GM12801 (cell line): ENCODE data around the gene FDX1.

Experiments
- TF ChIP-seq, protein P1 (sequence below): IDR thresholded peaks from one replicate; pipeline ENCODE4 v1.5.1; 2011; ENCODE audit warnings: control low read depth; ENCODE audit not compliant: insufficient read length; ENCODE audit errors: extremely low read depth

Gene FDX1

DNA sequence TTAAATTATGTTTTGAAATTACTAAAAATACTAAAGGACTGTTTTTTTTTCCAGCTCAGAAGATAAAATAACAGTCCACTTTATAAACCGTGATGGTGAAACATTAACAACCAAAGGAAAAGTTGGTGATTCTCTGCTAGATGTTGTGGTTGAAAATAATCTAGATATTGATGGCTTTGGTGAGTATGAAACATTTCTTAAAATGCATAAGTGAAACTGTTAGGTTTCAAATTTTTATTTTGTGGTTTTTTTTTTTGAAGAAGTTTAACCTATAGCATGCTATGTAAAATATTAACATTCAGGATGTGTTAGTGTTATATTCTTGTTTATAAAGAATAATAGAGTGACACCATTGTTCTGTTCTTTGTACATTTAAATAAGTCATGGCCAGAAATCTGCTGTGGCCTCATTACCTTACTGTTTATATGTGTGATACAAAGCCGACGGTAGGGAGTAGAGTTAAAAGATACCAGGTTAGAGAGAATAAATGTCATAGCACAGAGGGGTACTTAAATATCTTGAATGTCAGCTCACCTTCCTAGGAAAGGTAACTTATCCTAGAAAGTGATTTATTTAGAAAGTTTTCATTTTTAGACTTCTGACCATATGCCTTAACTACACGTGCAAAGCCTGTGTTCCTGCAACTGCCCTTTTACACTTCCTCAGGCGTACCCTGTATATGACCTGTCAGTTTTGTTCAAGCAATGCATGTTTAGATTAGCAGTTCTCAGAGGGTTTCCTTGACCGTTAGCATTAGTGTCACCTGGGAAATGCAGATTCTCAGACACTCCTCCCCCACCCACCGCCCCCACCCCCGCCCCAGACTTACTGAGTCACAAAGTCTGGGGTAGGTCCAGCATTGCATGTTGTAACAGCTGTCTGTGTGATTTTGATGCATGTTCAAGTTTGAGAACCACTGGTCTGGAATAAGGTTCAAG is 6.3 kb downstream of the FDX1 start:
- TF ChIP-seq, protein P1, sequence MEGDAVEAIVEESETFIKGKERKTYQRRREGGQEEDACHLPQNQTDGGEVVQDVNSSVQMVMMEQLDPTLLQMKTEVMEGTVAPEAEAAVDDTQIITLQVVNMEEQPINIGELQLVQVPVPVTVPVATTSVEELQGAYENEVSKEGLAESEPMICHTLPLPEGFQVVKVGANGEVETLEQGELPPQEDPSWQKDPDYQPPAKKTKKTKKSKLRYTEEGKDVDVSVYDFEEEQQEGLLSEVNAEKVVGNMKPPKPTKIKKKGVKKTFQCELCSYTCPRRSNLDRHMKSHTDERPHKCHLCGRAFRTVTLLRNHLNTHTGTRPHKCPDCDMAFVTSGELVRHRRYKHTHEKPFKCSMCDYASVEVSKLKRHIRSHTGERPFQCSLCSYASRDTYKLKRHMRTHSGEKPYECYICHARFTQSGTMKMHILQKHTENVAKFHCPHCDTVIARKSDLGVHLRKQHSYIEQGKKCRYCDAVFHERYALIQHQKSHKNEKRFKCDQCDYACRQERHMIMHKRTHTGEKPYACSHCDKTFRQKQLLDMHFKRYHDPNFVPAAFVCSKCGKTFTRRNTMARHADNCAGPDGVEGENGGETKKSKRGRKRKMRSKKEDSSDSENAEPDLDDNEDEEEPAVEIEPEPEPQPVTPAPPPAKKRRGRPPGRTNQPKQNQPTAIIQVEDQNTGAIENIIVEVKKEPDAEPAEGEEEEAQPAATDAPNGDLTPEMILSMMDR, result no peak

DNA sequence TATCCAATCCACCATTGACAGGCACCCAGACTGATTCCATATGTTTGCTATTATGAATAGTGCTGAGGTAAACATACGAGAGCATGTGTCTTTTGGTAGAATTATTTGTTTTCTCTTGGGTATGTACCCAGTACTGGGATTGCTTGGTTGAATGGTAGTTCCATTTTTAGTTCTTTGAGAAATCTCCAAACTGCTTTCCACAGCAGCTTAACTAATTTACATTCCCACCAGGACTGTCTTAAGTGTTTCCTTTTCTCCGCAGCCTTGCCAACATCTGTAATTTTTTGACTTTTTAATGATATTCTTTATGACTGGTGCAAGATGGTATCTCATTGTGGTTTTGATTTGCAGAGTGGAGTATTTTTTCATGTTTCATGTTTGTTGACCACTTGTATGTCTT is 8.3 kb downstream of the FDX1 start:
- TF ChIP-seq, protein P1, result no peak

DNA sequence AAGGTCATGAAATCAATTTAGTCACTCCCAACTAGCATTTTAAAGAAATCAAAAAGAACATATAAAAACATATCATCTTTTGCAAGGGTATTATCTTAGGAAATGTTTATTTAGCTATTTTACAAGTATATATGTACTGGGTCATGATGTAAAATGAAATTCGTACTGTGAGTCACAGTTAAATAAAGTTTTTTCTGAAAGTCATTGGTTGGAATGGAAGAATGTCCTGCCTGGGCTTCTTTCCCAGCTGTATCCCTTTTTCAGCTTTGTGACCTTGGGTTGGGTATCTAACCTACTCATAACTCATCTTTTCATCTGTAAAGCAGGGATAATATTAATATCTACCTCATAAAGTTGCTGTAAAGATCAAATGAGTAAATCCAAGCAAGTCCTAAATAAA is 15.7 kb downstream of the FDX1 start:
- TF ChIP-seq, protein P1, result no peak

DNA sequence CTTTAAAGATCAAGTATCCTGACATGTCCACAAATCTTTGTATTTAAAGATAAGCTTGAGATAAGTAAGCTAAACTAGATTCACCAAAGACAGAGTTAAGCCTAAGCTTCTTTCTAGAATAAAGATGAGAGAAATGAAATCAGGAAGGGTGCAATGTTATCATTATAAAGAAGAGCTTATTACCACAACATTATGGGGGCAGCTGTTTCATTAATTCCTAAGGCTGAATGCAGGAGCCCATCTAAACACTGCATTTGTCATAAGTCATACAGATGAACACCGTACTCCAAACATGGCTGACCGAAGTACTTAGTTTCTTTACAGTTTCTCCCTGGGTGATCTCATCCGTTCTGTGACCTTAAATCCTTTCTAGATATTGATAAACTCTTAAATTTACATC is 16.3 kb downstream of the FDX1 start:
- TF ChIP-seq, protein P1, result no peak

DNA sequence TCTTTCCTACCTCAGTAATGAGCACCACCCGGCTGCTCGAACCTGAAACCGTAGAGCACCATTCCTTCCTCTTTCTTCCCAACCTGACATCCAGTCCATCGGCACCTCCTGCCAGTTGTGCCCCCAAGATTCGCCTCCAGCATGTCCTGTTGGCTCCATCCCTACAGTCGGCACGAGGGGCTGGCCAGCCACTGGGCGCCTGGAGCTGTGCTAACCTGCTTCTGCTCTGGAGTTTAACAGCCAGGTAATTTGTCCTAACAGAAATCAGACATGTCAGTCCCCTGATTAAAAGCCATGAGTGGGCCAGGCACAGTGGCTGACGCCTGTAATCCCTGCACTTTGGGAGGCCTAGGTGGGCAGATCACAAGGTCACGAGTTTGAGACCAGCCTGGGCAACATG is 16.8 kb downstream of the FDX1 start:
- TF ChIP-seq, protein P1, result no peak

DNA sequence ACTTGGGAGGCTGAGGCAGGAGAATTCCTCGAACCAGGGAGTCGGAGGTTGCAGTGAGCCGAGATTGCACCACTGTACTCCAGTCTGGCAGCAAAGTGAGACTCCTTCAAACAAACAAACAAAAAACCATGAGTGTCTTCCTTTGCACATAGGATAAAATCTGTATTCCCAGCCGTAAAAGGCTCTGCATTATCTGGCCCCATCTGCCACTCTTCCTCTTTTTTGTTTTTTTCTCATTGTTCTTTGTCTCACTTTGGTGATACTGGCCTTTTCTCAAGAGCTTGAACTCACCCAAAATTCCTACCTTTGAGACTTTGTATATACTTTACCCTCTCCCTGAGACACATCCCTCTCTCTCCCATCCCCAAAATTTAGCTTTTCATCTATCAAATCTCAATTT is 17.6 kb downstream of the FDX1 start:
- TF ChIP-seq, protein P1, result no peak

DNA sequence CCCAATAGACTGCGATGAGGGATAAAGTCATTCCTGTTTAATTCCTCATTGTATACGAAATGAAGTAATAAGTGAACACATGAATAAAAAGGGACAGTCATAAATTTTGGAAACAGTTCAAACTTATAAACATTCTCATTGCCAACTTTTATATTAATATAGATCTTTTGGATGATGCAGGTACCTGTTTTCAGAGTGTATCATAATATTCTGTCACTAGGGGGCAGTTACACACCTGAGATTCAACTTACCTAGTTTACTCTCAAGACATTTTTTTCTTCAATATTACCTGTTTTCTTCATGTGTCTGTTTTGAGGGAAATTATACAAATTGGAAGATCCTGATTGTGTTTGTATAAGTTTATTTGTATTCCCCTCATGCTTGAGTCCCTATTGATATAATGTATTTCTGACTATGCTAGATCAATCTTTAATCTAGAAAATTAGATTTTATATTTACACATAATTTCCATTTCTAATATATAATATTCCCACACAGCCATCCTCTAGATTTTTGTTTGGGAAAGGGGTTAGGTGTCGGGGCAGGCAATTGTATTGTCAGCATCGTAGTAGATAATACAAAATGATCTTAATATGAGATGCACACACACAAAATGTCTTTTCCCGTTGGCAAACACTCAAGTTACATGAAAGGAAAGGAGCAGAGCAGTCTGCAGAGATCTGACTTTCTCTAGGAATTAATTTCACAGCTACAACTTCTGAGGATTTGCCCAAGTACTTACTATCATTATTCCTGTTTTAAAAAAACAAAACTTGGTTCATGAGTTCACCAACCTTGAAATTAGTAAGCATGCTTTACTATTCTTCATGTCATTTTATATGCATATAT is 18.4 kb downstream of the FDX1 start:
- TF ChIP-seq, protein P1, result no peak
